NOMO-1 (cell line): ENCODE results near the gene ADPGK.
A peak's percentile ranks its signal among the peaks of the same experiment; 100 is the strongest.
"Not testable (repeated sequence)": the region's sequence is repeated elsewhere in the genome, so short reads cannot be mapped to it uniquely, and the experiment has no call there.

Experiments used
- DNase-seq, 2 experiments: peaks; one replicate each; lab custom pipeline; 2025; ENCODE audit not compliant: unreplicated experiment in 2 of 2; lab: John Stamatoyannopoulos, UW

ADPGK gene

DNA sequence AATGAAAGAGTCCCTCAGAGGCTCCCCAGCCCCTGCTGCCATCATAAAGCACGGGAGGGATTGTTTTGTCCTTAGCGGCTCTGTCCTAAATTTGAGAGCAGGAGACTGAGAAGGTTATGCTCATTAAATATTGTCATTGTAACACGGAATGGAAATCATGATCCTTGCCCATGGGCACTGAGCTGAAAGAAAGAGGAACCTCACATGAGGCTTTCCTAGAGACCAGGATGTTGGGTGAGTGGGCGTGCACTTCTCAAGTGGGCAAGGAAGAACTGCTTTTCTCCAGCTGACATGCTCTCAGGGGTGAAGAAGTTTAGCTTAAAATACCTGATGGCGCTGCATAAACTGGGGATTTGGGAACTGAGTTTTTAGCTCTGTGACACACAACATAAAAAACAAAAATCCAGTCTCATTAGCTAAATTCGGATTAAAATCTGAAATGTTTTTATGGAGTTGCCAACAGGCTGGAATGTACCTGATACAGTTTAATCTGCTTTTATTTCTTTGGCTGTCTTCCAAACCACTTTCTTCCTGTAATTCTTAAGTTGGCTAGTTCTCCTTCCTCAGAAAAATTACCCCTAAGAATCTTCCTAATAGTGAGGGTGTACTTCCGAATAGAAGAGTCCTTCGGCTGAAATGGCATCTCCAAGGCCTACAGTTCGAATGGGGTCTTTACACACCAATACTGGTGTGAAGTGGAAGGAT lies 31.7 kb downstream of the ADPGK start:
- peak in 1 of 2 experiments; percentile 10 for DNase-seq

DNA sequence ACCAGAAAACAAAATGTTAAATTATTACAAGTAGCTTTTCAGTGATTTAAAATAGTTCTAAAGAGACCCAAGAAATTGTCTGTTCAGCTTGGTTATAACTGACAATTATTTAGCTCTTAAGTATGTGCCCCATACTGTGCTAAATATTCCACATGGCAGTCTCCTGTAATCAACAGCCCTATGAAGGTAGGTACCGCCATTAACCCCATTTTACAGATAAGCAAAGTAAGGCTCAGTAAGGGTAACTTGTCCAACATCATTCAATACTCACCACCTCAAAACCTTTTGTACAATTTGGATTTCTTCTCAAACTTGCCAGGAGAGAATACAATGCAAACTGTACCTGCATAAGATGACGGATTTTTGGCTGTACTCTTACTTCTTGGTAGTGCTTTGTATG lies 33.9 kb downstream of the ADPGK start:
- DNase-seq: no peak

DNA sequence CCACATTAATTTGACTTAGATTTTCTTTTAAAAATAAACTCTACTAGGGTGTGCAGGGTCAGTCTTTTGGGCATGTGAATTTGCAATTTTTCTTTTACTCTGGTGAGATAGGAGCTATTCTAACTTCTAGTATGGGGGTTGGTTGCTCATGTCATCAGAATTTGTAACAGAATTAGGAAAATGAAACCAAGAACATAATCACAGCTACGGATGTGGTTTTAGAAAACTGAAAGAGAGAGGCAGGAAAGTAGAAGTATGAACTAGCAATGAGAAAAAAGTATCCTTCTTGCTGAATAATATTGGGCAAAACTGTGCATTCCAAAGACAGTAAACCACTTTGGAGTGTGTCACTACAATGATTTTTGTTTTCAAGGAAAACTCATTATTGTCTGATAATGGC lies 43.3 kb downstream of the ADPGK start:
- DNase-seq: peak in 1 of 2 experiments; percentile 39

DNA sequence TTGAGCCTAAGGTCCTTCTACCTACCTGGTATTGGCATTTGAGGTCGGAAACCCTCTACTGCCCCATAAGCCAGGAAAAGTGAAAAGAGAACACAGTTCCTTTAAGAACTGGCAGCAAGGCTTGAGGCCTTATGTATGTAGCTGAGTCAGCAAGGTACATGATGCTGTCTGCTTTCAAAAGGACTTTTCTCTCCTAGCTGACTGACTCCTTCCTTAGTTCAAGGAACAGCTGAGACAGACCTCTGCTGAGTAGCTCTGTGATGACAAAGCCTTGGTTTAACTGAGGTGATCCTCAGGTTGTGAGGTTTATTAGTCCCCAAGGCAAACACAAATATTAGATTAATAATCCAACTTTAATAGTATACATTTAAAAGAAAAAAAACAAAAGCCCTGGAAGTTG lies 45.8 kb downstream of the ADPGK start:
- DNase-seq: no peak

GRCh38 chr15:72737061-72737460 lies 46.5 kb downstream of the ADPGK start:
- DNase-seq: no peak

DNA sequence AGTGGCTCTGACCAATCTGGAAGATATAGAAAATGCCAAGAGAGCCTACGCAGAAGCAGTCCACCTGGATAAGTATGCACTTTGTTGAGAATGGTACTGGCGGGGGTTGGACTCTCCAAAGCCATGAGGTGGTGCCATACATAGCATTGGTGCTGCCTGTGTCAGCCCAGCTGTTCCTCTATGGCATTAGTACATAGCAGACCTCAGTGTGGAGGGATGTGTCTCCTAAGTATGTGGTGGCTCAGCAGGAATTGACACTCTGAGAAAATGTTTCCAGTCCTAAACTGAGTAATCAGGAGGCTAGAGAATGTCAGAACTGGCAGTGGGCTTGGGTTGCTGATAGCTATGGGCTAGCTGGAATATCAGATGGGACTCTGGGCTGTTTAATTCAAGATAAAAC lies 48.4 kb downstream of the ADPGK start:
- no peak for DNase-seq

GRCh38 chr15:72733941-72734738 lies 49.4 kb downstream of the ADPGK start:
- DNase-seq: no peak

- DNase-seq: no peak
These were observed 51.0 kb downstream of the ADPGK start for GRCh38 chr15:72732516-72732915.

DNA sequence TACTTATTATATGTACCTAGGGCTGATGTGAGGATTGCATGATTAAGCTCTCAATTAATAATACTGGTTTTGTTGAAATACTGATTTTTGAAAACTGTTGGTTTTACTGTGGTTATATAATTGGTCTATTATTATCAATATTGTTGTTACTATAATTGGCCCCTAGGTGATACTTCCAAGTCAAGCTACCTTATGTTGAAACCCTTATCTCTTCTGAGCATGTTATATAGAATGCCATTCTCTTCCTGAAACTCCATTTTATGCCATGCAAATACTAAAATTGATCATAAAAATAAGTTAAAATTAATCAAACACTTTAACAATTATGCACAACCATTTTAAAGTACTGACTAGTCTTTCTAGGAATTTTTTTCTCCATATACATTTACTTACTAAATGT lies 51.5 kb downstream of the ADPGK start:
- DNase-seq: no peak

GRCh38 chr15:72728821-72729220 lies 54.7 kb downstream of the ADPGK start:
- no peak for DNase-seq

GRCh38 chr15:72728249-72728648 lies 55.3 kb downstream of the ADPGK start:
- not testable (repeated sequence) for DNase-seq

- DNase-seq: no peak
These were observed 56.4 kb downstream of the ADPGK start for GRCh38 chr15:72727154-72727553.

GRCh38 chr15:72725851-72726250 lies 57.7 kb downstream of the ADPGK start:
- DNase-seq: not testable (repeated sequence)

GRCh38 chr15:72725446-72725845 lies 58.1 kb downstream of the ADPGK start:
- DNase-seq: no peak

DNA sequence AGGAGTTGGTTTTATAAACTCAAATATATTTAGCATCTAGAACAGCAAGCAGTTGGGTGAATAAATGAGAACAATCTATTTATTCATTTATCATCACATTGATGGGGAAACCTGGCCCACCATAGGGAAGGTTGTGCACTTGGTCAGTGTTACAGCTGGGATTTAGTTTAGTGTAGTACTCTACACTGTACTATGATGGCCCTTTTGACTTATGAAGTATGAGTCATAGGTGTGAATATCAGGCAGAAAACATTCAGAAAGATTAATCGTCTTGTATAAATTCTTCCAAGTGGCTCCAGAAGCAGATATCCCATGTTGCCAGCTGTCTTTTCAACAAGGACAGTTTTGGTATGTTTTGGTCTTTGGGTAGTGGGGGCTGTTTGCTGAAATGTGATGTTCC lies 59.5 kb downstream of the ADPGK start:
- no peak for DNase-seq

DNA sequence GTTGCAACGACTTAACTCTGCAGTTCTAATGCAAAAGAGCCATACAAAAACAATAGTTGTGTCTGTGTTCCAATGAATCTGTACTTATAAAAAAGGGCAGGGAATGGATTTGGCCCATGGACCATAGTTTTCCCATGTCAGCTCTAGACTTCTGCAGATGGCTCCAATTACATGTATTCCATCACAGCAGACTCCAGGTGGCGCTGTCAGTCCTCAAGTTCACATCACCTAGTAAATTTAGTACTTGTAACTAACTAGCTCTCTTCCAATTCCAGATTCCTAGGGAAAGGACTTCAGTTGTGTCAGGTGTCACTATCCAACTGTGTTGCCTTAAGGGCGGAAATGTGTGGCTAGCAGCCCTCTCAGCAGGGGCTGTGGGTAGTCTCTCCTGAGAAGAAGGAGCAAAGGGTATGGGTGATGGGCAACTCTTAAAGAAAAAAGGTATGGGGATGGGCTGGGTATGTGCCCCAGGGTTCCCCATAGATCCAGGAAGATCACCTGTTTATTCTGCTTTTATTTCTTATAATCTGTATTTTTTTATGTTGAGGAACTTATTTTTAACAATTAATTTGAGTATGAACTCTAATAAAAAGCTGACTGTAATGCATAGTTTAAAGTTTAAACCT lies 61.4 kb downstream of the ADPGK start:
- peak; percentile 1 to 37 for DNase-seq

DNA sequence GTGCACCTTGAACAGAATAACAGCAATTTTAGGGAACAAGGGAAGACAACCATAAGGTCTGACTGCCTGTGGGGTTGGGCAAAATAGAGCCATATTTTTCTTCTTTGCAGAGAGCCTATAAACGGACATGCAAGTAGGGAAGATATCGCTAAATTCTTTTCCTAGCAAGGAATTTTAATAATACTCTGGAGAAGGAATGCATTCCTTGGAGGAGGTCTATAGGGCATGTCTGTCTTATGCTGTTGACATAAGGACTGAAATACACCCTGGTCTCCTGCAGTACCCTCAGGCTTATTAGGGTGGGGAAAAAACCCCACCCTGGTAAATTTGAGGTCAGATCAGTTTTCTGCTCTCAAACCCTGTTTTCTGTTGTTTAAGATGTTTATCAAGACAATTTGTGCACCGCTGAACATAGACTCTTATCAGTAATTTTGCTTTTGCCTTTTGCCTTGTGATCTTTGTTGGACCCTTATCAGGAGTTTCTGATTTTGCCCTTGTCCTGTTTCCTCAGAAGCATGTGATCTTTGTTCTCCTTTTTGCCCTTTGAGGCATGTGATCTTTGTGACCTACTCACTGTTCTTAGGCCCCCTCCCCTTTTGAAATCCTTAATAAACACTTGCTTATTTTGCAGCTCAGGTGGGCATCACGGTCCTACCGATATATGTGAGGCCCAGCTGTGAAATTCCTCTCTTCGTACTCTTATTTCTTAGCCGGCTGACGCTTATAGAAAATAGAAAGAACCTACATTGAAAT lies 74.8 kb downstream of the ADPGK start:
- not testable (repeated sequence) for DNase-seq

GRCh38 chr15:72706266-72706665 lies 77.3 kb downstream of the ADPGK start:
- DNase-seq: no peak
